HG02798 (cell line): ENCODE data around the gene VAPA.

Experiments
- ATAC-seq: cut with Tn5 transposase; IDR thresholded peaks from one replicate; pipeline ENCODE4 v1.9.1; 2021; ENCODE audit warnings: mild to moderate bottlenecking; ENCODE audit not compliant: unreplicated experiment, poor library complexity

Gene VAPA

GRCh38 chr18:9993521-9994025, 79.8 kb downstream of the VAPA start:
- ATAC-seq, result no peak

DNA sequence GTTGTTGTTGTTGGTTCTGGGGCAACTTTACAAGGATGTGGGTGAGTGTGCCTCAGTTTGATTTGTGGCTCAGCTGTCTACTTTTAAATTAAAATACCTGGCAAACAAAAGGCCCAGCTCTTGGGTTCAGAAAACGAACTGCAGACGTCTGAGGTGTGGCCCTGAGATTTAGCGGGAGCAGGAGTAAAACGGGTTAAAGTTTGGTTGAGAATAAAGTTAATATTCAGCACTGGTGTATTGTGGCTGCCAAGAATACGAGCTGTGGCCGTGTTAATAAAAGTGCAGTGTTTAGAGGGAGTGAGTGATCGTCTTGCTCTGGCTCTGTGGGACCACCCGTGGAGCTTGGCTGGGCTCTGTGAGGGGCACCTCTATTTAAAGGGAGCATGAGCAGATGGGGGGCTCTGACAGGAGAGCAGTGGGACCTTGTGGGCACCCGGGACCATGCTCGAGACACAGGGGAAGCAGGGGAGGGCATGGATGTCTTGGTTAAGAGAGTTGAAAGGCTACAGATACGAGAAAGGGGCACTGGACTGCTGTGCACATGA, 80.3 kb downstream of the VAPA start:
- no peak for ATAC-seq

GRCh38 chr18:9994701-9995235, 81.0 kb downstream of the VAPA start:
- no peak for ATAC-seq

- no peak for ATAC-seq
Measured at GRCh38 chr18:9995631-9996030, 81.8 kb downstream of the VAPA start.

GRCh38 chr18:9996094-9996493, 82.3 kb downstream of the VAPA start:
- no peak for ATAC-seq

GRCh38 chr18:9997711-9998110, 83.9 kb downstream of the VAPA start:
- ATAC-seq, result no peak

DNA sequence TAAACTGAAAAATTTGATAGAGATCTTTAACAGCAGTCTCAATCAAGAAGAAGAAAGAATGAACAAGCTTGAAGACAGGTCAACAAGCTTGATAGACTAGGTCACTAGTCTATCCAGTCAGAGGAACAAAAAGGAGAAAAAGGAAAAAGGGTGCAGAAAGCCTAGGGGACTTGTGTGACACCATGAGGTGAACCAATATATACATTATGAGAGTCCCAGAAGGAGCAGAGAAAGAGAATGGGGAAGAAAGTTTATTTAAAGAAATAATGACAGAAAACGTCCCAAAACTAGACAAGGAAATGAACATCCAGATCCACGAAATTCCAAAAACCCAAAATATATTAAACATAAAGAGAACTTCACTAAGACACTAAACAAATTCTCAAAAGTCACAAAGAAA, 84.5 kb downstream of the VAPA start:
- ATAC-seq, result no peak

DNA sequence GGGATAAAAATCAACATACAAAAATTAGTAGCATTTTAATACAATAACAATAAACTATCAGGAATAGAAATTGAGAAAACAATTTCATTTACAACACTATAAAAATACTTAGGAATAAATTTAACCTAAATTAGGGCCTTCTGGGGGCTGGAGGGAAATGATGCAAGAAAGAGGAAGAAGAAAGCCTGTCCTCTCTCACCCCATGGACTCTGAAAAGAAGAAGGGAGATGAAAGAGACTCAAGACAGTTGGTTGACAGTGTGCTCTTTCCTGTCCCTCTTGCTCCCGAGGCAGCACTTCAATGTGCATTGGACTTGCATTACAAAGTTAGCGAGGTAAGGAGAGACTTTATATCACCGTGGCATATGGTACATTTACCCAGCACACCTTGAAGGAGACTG, 88.5 kb downstream of the VAPA start:
- ATAC-seq, result no peak

- no peak for ATAC-seq
Measured at GRCh38 chr18:10003281-10003680, 89.5 kb downstream of the VAPA start.

DNA sequence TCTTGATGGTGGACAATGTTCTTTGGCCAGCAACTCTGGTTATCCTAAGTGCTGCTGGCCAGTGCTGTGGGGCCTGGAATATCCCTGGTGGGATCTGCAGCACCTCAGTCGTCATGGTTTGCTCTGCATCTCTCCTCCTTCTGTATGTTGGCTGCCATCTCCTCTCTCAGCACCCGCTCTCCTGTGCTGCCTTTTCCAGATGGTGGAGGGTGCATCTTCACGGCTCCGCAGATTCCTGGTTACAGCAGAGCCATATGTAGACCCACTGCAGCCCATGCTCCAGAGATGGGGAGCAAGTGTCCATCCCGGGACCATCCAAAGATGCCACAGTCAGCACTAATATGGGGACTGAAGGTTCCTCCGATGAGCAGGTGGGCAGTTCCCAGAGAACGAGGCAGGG, 90.0 kb downstream of the VAPA start:
- ATAC-seq, result no peak

DNA sequence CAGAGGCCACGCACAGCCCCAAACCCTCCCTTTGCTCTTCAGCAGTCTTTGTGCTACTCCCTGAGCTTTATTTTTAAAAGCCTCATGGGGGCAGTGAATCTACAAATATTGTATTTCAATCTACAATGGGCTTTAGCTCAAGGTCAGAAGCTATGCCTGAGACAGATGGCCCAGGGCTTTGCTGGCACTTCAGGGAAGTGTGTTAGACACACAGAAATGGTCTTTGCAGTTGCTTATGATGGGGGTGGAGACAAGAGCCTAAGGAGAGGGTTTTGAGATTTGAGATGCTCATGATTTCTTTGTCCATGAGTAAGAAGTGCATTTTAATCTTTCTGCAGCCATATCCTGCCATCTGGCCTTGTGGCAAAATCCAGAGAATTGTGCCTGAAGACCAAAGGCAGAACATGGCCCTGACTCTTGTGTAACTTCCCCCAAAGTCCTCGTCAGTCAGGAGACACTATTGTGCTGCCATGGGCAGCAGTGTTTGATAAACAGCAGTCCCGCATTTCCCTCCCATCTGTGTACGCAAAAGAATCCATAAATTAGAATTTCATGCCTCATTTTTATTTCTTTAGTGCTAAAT, 92.6 kb downstream of the VAPA start:
- no peak for ATAC-seq

DNA sequence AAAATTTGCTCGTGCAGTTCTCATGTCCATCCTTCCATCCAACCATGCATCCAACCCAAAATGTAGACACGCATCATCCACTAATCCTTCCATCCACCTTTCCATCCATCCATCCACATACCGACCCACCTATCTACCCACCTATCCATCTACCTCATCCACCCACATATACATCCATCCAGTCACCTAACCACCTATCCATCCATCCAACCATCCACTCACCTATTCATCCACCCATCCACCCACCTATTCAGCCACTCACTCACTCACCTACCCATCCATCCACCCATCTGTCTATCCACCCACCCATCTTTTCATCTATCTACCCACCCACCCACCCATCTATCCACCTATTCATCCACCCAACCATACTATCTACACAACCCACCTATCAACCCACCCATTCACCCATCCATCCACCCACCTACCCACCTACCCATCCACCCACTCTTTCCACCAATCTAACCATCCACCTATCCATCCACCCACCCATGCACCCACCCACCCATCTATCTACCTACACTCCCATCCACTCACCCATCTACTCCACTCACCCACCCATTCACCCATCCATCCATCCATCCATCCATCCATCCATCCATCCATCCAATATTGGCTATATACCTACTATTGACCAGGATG, 94.3 kb downstream of the VAPA start:
- ATAC-seq, result no peak
